ENCODE data around the gene UBE2I.

DNA sequence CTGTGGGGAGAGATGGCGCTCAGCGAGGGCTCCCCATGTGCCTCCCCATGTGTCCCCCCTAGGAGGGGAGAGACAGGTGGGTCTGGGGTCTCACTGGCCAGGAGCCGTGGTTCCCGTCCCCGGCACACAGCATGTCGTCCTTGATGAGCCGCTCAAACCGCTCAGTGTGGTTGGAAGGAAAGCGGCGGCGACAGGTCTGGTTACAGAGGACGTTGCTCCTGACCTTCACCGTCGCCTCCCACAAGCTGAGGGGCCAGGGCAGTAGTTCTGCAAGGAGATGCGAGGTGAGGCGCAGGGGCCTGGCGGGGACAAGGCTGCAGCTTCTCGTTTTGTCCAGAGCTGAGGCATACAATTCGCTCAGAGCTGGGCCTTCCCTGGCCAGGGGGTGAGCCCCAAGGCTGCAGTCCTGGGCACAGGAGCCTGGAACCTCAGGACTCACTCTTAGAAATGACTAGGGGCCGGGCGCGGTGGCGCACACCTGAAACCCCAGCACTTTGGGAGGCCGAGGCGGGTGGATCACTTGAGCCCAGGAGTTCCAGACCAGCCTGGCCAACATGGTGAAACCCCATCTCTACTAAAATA lies 22.8 kb upstream of the UBE2I start:
- TF ChIP-seq, protein P1, sequence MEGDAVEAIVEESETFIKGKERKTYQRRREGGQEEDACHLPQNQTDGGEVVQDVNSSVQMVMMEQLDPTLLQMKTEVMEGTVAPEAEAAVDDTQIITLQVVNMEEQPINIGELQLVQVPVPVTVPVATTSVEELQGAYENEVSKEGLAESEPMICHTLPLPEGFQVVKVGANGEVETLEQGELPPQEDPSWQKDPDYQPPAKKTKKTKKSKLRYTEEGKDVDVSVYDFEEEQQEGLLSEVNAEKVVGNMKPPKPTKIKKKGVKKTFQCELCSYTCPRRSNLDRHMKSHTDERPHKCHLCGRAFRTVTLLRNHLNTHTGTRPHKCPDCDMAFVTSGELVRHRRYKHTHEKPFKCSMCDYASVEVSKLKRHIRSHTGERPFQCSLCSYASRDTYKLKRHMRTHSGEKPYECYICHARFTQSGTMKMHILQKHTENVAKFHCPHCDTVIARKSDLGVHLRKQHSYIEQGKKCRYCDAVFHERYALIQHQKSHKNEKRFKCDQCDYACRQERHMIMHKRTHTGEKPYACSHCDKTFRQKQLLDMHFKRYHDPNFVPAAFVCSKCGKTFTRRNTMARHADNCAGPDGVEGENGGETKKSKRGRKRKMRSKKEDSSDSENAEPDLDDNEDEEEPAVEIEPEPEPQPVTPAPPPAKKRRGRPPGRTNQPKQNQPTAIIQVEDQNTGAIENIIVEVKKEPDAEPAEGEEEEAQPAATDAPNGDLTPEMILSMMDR (IDR thresholded peaks at IDR 0.05) = no peak
- no peak for TF ChIP-seq ZFX (IDR thresholded peaks at IDR 0.05; ENCODE audit: borderline replicate concordance)
